22Rv1 (cell line): ENCODE measurements around the gene RDM1.

ENCODE experiments used
- H3K27ac ChIP-seq: fragments of 450-650 bp; 2 replicates; pipeline ENCODE4 v1.5.1; 2017
- CTCF ChIP-seq: fragments of 450-650 bp; IDR thresholded peaks from 2 replicates; pipeline ENCODE4 v1.5.1; 2017; ENCODE audit warnings: mild to moderate bottlenecking
- ZFX ChIP-seq: fragments of 450-650 bp; IDR thresholded peaks from 2 replicates; pipeline ENCODE4 v1.6.1; 2017; ENCODE audit warnings: antibody characterized with exemption, borderline replicate concordance

The RDM1 gene

GRCh38 chr17:35931794-35932425, 1.3 kb upstream of the RDM1 start:
- TF ChIP-seq ZFX (no peak), CTCF (no peak)
- H3K27ac ChIP-seq = no peak overlapping the region

- TF ChIP-seq CTCF = no peak
- no peak overlapping the region for H3K27ac ChIP-seq
These were observed 2.9 kb downstream of the RDM1 start for GRCh38 chr17:35927714-35928113.

DNA sequence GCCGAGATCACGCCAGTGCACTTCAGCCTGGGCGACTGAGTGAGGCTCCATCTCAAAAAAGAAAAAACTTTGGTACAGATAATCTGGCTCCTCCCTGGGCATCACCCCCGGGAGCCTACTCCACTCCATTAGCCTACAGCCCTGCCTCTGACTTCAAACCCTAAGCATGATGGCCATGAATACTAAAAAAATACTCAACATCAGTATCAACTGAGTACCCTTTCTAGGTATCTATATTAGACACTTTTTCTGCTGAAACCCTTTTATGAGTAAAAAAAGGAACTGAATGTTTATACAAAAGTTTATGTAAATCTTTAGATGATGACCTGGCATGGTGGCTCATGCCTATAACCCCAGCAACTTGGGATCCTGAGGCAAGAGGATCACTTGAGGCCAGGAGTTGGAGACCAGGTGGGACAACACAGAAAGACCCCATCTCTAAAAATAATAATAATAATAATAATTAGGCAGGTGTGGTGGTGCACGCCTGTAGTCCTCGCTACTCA, 6.9 kb downstream of the RDM1 start:
- no peak overlapping the region for H3K27ac ChIP-seq
- TF ChIP-seq CTCF (no peak), ZFX (no peak)

DNA sequence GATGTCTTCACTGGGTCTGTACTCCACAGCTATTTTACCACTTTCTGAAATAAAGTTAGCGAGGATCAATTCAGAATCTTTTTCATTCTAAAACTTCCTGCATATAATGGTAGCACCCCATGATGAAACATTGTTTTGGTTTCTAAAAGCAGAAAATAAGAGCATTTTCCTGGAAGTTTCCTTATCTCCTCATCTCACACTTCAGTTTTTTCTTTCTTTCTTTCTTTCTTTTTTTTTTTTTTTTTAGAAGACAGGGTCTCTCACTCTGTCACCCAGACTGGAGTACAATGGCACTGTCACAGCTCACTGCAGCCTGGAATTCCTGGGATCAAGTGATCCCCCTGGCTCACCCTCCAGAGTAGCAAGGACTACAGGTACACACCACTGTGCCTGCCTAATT, 10.3 kb downstream of the RDM1 start:
- TF ChIP-seq CTCF (no peak), ZFX (no peak)
- no peak overlapping the region for H3K27ac ChIP-seq

- no peak overlapping the region for H3K27ac ChIP-seq
- TF ChIP-seq CTCF = no peak
- no peak for TF ChIP-seq ZFX
These were observed 11.9 kb downstream of the RDM1 start for GRCh38 chr17:35918665-35919064.

- no peak for TF ChIP-seq CTCF
- no peak for TF ChIP-seq ZFX
These were observed 12.9 kb downstream of the RDM1 start for GRCh38 chr17:35917519-35918213.

More at GRCh38 chr17:35917519-35918213, 12.9 kb downstream of the RDM1 start:
- H3K27ac ChIP-seq = no peak overlapping the region
